ENCODE results near the gene GAL3ST2.

- TF ChIP-seq, protein P1, sequence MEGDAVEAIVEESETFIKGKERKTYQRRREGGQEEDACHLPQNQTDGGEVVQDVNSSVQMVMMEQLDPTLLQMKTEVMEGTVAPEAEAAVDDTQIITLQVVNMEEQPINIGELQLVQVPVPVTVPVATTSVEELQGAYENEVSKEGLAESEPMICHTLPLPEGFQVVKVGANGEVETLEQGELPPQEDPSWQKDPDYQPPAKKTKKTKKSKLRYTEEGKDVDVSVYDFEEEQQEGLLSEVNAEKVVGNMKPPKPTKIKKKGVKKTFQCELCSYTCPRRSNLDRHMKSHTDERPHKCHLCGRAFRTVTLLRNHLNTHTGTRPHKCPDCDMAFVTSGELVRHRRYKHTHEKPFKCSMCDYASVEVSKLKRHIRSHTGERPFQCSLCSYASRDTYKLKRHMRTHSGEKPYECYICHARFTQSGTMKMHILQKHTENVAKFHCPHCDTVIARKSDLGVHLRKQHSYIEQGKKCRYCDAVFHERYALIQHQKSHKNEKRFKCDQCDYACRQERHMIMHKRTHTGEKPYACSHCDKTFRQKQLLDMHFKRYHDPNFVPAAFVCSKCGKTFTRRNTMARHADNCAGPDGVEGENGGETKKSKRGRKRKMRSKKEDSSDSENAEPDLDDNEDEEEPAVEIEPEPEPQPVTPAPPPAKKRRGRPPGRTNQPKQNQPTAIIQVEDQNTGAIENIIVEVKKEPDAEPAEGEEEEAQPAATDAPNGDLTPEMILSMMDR (IDR thresholded peaks at IDR 0.05), result no peak
- TF ChIP-seq POLR2A (IDR thresholded peaks at IDR 0.05), result no peak
Observed at GRCh38 chr2:241776336-241777169, at the start of gene GAL3ST2.

Data from body of pancreas (tissue), 4 donors.